Activated naive CD8-positive, alpha-beta T cell treated with anti-CD3 and anti-CD28 coated beads, Interleukin-2, amount 50 U/mL, for 24 hours (primary cell): ENCODE measurements around the gene FNDC10.

Experiments used
- ATAC-seq: fragments of 150-1000 bp; cut with Tn5 transposase; one replicate; pipeline ENCODE4 v1.10.0; 2021
- DNase-seq: peaks from one replicate; pipeline ENCODE4 v3.0.0; 2021
- H3K27ac Mint-ChIP-seq: one replicate; pipeline ENCODE4 v1.8.0; 2021; ENCODE audit warnings: mild to moderate bottlenecking, mixed read lengths
- H3K27me3 Mint-ChIP-seq: one replicate; pipeline ENCODE4 v1.8.0; 2021; ENCODE audit warnings: mixed read lengths
- H3K36me3 Mint-ChIP-seq: one replicate; pipeline ENCODE4 v1.8.0; 2021; ENCODE audit warnings: low read depth, mixed read lengths
- H3K4me1 Mint-ChIP-seq: one replicate; pipeline ENCODE4 v1.8.0; 2021; ENCODE audit warnings: mixed read lengths
- H3K4me3 Mint-ChIP-seq: one replicate; pipeline ENCODE4 v1.8.0; 2021; ENCODE audit warnings: mild to moderate bottlenecking, moderate library complexity, mixed read lengths
- H3K9me3 Mint-ChIP-seq: one replicate; pipeline ENCODE4 v1.8.0; 2021; ENCODE audit warnings: mixed read lengths

The FNDC10 gene

DNA sequence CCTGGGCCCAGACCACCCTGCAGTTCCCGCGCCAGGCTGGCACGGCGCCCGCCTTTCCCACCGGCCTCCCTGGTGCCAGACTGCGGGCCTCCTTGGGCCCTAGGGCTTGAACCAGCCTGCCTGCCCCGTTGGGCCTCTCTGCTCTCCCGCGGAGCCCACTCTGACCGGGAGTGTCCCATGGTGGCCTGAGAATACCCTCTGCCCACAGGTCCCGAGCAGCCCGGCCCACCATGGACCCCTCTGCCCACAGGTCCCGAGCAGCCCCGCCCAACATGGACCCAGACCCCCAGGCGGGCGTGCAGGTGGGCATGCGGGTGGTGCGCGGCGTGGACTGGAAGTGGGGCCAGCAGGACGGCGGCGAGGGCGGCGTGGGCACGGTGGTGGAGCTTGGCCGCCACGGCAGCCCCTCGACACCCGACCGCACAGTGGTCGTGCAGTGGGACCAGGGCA, 23.3 kb upstream of the FNDC10 start:
- H3K36me3 Mint-ChIP-seq: no peaks in the 10 kb centered on the region
- ATAC-seq (no peak), DNase-seq (no peak)
- H3K27me3 Mint-ChIP-seq: no peaks in the 10 kb centered on the region
- H3K4me3 Mint-ChIP-seq: no peak overlapping the region
- H3K27ac Mint-ChIP-seq: no peak overlapping the region
- no peaks in the 10 kb centered on the region for H3K9me3 Mint-ChIP-seq
- no peaks in the 10 kb centered on the region for H3K4me1 Mint-ChIP-seq

GRCh38 chr1:1622788-1623094, 22.8 kb upstream of the FNDC10 start:
- no peaks in the 10 kb centered on the region for H3K27me3 Mint-ChIP-seq
- H3K27ac Mint-ChIP-seq: no peak overlapping the region
- H3K36me3 Mint-ChIP-seq: peaks cover under 1% of the 10 kb centered on the region
- H3K9me3 Mint-ChIP-seq: no peaks in the 10 kb centered on the region
- H3K4me1 Mint-ChIP-seq: no peaks in the 10 kb centered on the region
- no peak overlapping the region for H3K4me3 Mint-ChIP-seq
- no peak for ATAC-seq
- no peak for DNase-seq

DNA sequence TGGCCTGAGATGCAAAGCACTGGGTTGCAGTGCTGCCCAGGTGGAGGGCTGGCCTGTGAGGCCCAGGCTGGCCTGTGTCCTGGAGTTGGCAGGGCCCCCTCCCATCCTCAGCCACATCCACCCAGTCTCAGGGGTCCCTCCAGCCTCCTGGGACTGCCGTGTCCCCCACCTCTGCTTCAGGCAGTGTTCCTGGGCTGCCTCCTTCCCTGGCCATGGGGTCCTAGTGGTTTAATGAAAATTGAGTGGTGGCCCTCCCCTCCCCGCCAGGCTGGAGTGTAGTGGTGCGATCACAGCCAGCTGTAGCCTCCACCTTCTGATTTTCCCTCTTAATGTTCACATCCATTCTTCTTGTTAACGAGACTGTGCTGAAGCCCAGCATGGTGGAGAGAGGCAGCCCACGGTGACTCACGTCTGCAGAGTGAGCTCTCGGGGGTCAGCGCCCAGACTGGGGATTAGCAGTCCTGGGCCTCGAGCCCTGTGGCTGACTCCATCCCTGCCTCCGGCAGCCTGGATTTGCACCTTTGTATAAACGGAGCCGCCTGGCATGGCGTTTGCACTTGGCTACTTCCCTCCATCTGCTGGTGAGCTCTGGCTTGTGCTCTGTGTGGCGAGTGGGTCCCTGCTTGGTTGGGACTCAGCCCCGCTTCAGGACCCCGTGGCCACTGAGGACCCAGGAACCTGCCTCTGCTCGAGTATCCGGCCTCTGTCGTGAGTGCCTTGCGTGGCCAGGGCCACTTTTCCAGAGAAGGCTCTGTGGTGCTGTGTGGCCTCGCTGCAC, 22.3 kb upstream of the FNDC10 start:
- no peak overlapping the region for H3K27ac Mint-ChIP-seq
- no peaks in the 10 kb centered on the region for H3K27me3 Mint-ChIP-seq
- ATAC-seq: no peak
- H3K4me3 Mint-ChIP-seq: no peak overlapping the region
- peaks cover 3% of the 10 kb centered on the region for H3K4me1 Mint-ChIP-seq
- no peak for DNase-seq
- peaks cover 4% of the 10 kb centered on the region for H3K36me3 Mint-ChIP-seq
- H3K9me3 Mint-ChIP-seq: no peaks in the 10 kb centered on the region

- no peak overlapping the region for H3K27ac Mint-ChIP-seq
- no peaks in the 10 kb centered on the region for H3K9me3 Mint-ChIP-seq
- ATAC-seq (no peak), DNase-seq (no peak)
- no peak overlapping the region for H3K4me3 Mint-ChIP-seq
- H3K4me1 Mint-ChIP-seq: peaks cover 8% of the 10 kb centered on the region
- H3K36me3 Mint-ChIP-seq: peaks cover 4% of the 10 kb centered on the region
- no peaks in the 10 kb centered on the region for H3K27me3 Mint-ChIP-seq
These were observed 21.5 kb upstream of the FNDC10 start for GRCh38 chr1:1621173-1622009.

GRCh38 chr1:1620433-1621139, 20.7 kb upstream of the FNDC10 start:
- H3K36me3 Mint-ChIP-seq: peaks cover 4% of the 10 kb centered on the region
- no peaks in the 10 kb centered on the region for H3K9me3 Mint-ChIP-seq
- DNase-seq: no peak
- H3K27me3 Mint-ChIP-seq: no peaks in the 10 kb centered on the region
- peaks cover 8% of the 10 kb centered on the region for H3K4me1 Mint-ChIP-seq
- no peak overlapping the region for H3K4me3 Mint-ChIP-seq
- no peak for ATAC-seq
- H3K27ac Mint-ChIP-seq: no peak overlapping the region

DNA sequence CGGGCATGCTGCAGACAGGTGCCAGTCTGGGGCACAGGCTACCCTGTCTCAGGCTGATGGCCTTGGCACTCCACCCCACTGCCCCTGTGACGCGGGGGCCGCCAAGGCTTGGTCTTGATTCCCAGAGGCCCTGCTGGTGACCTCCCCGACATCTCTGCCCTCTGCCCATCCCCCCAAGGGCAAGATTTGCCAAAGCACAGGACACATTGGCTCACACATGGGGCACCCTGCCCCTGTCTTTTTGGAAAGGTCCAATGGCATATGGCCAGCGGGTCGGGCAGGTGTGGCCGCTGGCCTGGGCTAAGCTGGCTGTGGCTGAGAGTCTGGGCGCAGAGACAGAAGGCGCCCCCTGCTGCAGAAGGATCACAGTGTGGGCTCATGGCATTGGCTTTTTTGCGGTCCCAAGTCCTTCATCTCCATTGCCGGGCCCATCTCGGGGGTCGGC, 20.0 kb upstream of the FNDC10 start:
- H3K36me3 Mint-ChIP-seq: peaks cover 4% of the 10 kb centered on the region
- DNase-seq (no peak), ATAC-seq (no peak)
- no peaks in the 10 kb centered on the region for H3K27me3 Mint-ChIP-seq
- no peak overlapping the region for H3K4me3 Mint-ChIP-seq
- H3K9me3 Mint-ChIP-seq: no peaks in the 10 kb centered on the region
- peaks cover 10% of the 10 kb centered on the region for H3K4me1 Mint-ChIP-seq
- no peak overlapping the region for H3K27ac Mint-ChIP-seq

DNA sequence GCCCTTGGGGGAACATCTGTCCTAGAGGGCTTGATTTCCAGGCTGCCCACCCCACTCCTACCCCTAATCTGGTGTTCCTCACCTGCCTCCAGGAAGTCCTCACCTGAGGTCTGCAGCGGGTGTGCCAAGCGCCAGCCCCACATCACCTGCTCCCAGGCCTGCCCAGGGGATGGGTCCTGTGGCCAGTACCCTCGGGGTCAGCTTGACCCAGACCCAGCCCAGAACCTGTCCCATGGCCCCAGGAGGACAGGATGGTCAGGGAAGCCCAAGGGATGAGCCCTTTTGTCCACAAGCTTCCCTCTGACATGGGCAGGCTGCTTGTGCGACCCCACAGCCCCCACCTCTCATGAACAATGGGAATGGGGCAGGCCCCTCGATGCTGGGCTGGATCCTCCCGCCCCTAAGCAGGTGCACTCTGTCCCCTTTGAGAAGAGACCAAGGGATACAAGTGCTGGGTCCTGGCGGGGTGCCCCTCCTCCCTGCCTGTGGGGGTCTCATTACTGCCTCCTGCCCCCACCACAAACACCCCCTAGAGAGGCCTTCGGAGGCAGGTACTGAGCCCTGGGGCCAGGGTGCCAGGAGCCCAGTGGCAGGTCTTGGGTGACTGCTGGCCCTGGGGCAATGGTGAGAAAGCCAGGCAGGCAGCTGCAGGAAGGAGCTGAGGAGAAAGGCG, 18.6 kb upstream of the FNDC10 start:
- no peak overlapping the region for H3K4me3 Mint-ChIP-seq
- DNase-seq: no peak

DNA sequence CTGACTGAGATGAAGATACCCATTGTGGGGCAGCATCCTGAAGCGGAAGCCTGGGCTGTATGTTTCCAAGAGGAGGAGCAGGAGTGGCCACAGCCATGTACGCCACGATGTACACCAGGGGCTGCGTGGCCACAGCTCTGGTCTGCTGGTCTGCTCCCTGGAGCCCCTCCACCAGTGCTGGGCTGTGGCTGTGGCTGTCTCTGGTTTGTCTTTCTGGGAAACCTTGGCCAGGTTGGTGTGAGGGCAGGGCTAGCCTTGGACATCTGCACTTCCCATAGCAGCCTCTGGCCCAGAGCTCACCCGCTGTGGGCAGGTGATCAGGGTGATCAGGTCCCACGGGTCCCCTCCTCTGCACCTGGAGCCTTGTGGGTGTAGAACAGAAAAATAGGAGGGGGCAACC, 18.0 kb upstream of the FNDC10 start:
- peaks cover 9% of the 10 kb centered on the region for H3K36me3 Mint-ChIP-seq
- H3K4me1 Mint-ChIP-seq: peaks cover 24% of the 10 kb centered on the region
- no peaks in the 10 kb centered on the region for H3K9me3 Mint-ChIP-seq
- H3K27me3 Mint-ChIP-seq: no peaks in the 10 kb centered on the region
- no peak for ATAC-seq
- DNase-seq: no peak
- no peak overlapping the region for H3K27ac Mint-ChIP-seq
- H3K4me3 Mint-ChIP-seq: no peak overlapping the region

More for the DNA sequence above, 18.6 kb upstream of the FNDC10 start:
- ATAC-seq: no peak
- Mint-ChIP-seq H3K4me1 (peaks cover 23% of the 10 kb centered on the region), H3K9me3 (no peaks in the 10 kb centered on the region), H3K27me3 (no peaks in the 10 kb centered on the region), H3K36me3 (peaks cover 8% of the 10 kb centered on the region), H3K27ac (no peak overlapping the region)

DNA sequence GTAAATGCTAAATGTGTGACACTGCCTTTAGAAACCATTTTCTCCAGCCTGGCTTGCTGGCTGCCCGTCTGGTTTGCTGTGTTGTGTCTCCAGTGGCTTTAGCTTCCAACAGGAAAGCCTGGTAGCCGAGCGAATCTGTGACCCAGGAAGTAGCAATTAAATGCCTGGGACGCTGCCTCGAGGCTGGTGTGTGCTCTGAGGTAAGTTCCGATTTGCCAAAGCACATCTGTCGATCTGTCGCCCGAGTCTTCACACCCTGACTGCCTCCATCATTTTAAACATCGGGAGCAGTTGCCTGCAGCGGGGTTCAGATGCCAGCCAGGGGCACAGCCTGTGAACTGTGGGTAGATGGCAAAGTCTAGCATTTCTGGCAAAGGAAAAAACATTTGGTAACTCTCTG, 17.6 kb upstream of the FNDC10 start:
- Mint-ChIP-seq H3K9me3 (no peaks in the 10 kb centered on the region), H3K27ac (peak overlapping the region; percentile 65), H3K4me3 (peak overlapping the region; percentile 80), H3K27me3 (no peaks in the 10 kb centered on the region), H3K36me3 (peaks cover 9% of the 10 kb centered on the region), H3K4me1 (peaks cover 24% of the 10 kb centered on the region)
- no peak for DNase-seq
- ATAC-seq: no peak

- peaks cover 9% of the 10 kb centered on the region for H3K36me3 Mint-ChIP-seq
- H3K4me1 Mint-ChIP-seq: peaks cover 24% of the 10 kb centered on the region
- peak overlapping the region; percentile 82 for H3K27ac Mint-ChIP-seq
- peak overlapping the region; percentile 80 for H3K4me3 Mint-ChIP-seq
- ATAC-seq (no peak), DNase-seq (no peak)
- no peaks in the 10 kb centered on the region for H3K27me3 Mint-ChIP-seq
- no peaks in the 10 kb centered on the region for H3K9me3 Mint-ChIP-seq
These were observed 16.9 kb upstream of the FNDC10 start for GRCh38 chr1:1616838-1617237.

- peak; percentile 9 for ATAC-seq
These were observed 16.3 kb upstream of the FNDC10 start for GRCh38 chr1:1616045-1616790.

DNA sequence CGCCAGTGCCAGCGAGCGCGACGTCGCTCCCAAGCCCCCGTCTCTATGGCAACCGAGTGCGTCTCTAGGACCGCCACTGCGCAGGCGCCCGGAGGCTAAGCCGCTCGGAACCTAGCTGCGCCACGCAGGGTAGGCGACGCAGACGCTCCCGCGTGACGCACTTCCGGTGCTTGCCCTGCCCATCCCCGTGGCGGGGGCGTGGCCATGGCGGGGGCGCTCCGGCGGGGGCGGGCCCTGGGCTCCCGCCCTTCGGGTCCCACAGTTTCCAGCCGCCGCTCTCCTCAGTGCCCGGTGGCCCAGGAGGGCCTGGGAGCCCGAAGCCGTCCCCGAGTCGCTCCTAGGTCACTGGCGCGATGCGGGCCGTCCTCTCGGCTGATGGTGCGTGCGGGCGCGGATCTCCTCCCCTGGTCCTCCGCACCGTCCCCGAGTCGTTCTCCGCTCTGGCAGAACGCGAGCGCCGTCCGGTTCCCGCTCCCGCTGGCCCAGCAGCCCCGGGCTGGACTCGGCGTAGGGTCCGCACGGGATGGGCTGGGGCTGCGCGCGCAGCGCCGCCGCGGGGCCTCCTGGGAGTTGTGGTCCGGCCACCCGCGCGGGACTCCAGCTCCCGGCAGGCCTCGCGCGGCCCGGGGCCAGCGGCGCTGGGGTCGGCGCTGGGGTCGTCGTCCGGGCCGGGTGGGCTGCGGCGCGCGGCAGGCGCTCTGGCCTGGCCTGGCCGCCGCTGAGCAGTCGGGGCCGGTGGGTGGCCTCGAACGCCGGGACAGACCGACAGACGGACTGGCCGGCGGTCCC, 15.5 kb upstream of the FNDC10 start, which contains the start of gene MIB2:
Gene MIB2 (plus strand): TSS at position 245 of the 789 bp plus-strand sequence. CDS start 7,953 bp downstream, outside the sequence.
- peak; percentile 89 for ATAC-seq
- H3K27ac Mint-ChIP-seq: peak within 1 kb of the TSS; percentile 93
- H3K9me3 Mint-ChIP-seq: no peaks in the 10 kb centered on the region
- H3K4me3 Mint-ChIP-seq: peak within 1 kb of the TSS; percentile 93
- peaks cover 9% of the 10 kb centered on the region for H3K36me3 Mint-ChIP-seq
- H3K27me3 Mint-ChIP-seq: no peaks in the 10 kb centered on the region
- H3K4me1 Mint-ChIP-seq: peaks cover 24% of the 10 kb centered on the region
- peak; percentile 98 for DNase-seq

More at GRCh38 chr1:1616045-1616790, 16.3 kb upstream of the FNDC10 start:
- peak overlapping the region; percentile 82 for H3K27ac Mint-ChIP-seq
- peaks cover 24% of the 10 kb centered on the region for H3K4me1 Mint-ChIP-seq
- no peaks in the 10 kb centered on the region for H3K27me3 Mint-ChIP-seq
- no peaks in the 10 kb centered on the region for H3K9me3 Mint-ChIP-seq
- peaks cover 9% of the 10 kb centered on the region for H3K36me3 Mint-ChIP-seq
- H3K4me3 Mint-ChIP-seq: peak overlapping the region; percentile 80
- peak; percentile 48 for DNase-seq

DNA sequence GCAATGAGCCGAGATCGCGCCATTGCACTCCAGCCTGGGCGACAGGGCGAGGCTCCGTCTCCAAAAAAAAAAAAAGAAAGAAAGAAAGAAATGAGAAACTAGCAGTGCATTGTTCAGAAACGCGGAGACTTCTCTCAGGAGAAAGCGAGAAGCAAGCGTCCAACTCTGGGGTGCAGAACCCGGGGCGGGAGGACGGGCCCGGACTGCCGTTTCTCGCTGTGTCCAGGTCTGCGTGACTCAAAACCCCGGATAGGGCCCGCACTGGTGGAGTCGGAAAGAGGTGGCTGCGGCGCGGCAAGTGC, 15.0 kb upstream of the FNDC10 start:
- ATAC-seq: no peak
- Mint-ChIP-seq H3K27ac (peak overlapping the region; percentile 93), H3K9me3 (no peaks in the 10 kb centered on the region)

More for the DNA sequence above, 15.0 kb upstream of the FNDC10 start:
- H3K4me1 Mint-ChIP-seq: peaks cover 24% of the 10 kb centered on the region
- no peak for DNase-seq
- peak overlapping the region; percentile 93 for H3K4me3 Mint-ChIP-seq
- no peaks in the 10 kb centered on the region for H3K27me3 Mint-ChIP-seq
- peaks cover 9% of the 10 kb centered on the region for H3K36me3 Mint-ChIP-seq
